ENCODE measurements around the gene LRSAM1. TPM values are rescaled to one million over a fixed set of nuclear protein-coding genes. Genes with fewer than 3 reads are reported as not detected.

The LRSAM1 gene
- 10 to 100 TPM; 12.9 to 77.5 (median 25.4) TPM for total RNA-seq

DNA sequence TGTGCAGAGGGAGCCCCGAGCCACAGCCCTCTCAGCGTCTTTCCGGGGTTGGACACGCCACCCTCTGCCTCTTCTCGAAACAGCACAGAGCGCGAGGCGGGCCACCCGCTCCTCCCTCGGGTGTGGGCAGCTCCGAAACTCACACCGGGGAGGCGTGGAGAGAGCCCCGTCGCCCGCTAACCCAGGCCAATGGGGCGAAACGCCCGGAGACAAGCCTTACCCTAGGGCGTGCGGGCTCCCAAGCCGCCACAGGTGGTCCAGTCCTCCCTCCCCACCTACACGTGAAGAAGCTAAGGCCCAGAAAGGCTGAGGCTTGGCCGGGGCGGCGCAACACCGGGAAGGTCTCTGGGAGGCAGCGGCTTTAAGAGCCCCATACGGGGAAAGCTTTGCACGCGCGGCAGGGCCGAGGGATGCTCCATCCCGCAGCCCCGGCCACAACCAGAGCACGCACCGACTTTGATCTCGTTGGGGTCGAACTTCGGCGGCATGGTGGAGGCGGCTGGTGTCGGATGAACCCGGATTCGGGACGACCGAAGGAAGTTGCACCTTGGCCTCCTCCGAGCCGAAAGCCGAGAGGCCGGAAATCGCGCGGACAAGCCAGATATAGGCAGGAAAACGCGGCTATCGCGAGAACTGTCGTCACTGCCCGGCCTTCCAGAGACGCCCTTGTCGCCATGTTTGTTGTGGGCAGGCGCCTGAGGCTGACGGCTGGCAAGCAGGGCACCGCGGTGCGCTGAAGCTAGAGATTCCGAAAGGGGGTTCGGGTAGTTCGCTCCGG, at the start of gene LRSAM1, which contains the start of gene RPL12:
LRSAM1 (plus strand) TSS at position 681 of the 778 bp plus-strand sequence. CDS start 3,018 bp downstream, outside the sequence.
RPL12 (minus strand) TSS at position 577 of the 778 bp plus-strand sequence; CDS start at position 488, 89 bp downstream.
- Histone ChIP-seq H3K27me3 (no peaks in the 10 kb centered on the region), H3K36me3 (peaks cover 8 to 51% (median 36%) of the 10 kb centered on the region in 4 donors), H3K9me3 (no peaks in the 10 kb centered on the region), H3K27ac (peak within 1 kb of the TSS; percentile 90 to 96 (median 92)), H3K4me3 (peak within 1 kb of the TSS; percentile 64 to 94 (median 83)), H3K4me1 (peaks cover 30 to 52% (median 33%) of the 10 kb centered on the region in 4 donors)
- DNase-seq (peak; percentile 91 to 93), ATAC-seq (ENCODE audit: low FRiP score in 2 of 2) (peak; percentile 93)
- peak; percentile 100 for TF ChIP-seq POLR2AphosphoS5 (IDR thresholded peaks at IDR 0.05)
- TF ChIP-seq POLR2A (IDR thresholded peaks at IDR 0.05) = peak; percentile 93 to 100 (median 99)
- TF ChIP-seq, protein P1, sequence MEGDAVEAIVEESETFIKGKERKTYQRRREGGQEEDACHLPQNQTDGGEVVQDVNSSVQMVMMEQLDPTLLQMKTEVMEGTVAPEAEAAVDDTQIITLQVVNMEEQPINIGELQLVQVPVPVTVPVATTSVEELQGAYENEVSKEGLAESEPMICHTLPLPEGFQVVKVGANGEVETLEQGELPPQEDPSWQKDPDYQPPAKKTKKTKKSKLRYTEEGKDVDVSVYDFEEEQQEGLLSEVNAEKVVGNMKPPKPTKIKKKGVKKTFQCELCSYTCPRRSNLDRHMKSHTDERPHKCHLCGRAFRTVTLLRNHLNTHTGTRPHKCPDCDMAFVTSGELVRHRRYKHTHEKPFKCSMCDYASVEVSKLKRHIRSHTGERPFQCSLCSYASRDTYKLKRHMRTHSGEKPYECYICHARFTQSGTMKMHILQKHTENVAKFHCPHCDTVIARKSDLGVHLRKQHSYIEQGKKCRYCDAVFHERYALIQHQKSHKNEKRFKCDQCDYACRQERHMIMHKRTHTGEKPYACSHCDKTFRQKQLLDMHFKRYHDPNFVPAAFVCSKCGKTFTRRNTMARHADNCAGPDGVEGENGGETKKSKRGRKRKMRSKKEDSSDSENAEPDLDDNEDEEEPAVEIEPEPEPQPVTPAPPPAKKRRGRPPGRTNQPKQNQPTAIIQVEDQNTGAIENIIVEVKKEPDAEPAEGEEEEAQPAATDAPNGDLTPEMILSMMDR (IDR thresholded peaks at IDR 0.05) = peak in 2 of 6 experiments; percentile 5 to 10
- peak in 1 of 4 donors; percentile 89 for TF ChIP-seq EP300 (IDR thresholded peaks at IDR 0.05)
- 0% methylated on average over 30 to 32 of the region's 71 CpGs for WGBS, 2 donors

- WGBS, 2 donors = 80 to 83% methylated on average over 12 to 16 of the region's 18 CpGs
- DNase-seq = peak in 1 of 2 donors; percentile 70
- Histone ChIP-seq H3K27ac (no peak overlapping the region), H3K4me1 (peaks cover 11 to 15% (median 14%) of the 10 kb centered on the region in 4 donors), H3K4me3 (no peak overlapping the region), H3K36me3 (peaks cover 3 to 49% (median 38%) of the 10 kb centered on the region in 4 donors), H3K9me3 (no peaks in the 10 kb centered on the region), H3K27me3 (no peaks in the 10 kb centered on the region)
- TF ChIP-seq, protein P1 (IDR thresholded peaks at IDR 0.05) = no peak
- TF ChIP-seq POLR2AphosphoS5 (IDR thresholded peaks at IDR 0.05) (no peak), POLR2A (IDR thresholded peaks at IDR 0.05) (no peak), EP300 (IDR thresholded peaks at IDR 0.05) (no peak)
- no peak for ATAC-seq (ENCODE audit: low FRiP score in 2 of 2)
Measured at GRCh38 chr9:127402401-127403090, 48.8 kb upstream of the LRSAM1 start.

- peaks cover 3 to 51% (median 39%) of the 10 kb centered on the region in 4 donors for H3K36me3 ChIP-seq
- peaks cover 2 to 4% (median 3%) of the 10 kb centered on the region in 4 donors for H3K4me1 ChIP-seq
- H3K4me3 ChIP-seq = no peak overlapping the region
- DNase-seq (peak in 1 of 2 donors; percentile 60), ATAC-seq (ENCODE audit: low FRiP score in 2 of 2) (no peak)
- 97% methylated on average over 16 of the region's 22 CpGs; no CpG with 5 or more reads in 1 of the 2 donors for WGBS, 2 donors
- no peaks in the 10 kb centered on the region for H3K9me3 ChIP-seq
- no peak overlapping the region for H3K27ac ChIP-seq
- no peaks in the 10 kb centered on the region for H3K27me3 ChIP-seq
- no peak for TF ChIP-seq POLR2A (IDR thresholded peaks at IDR 0.05)
- TF ChIP-seq, protein P1 (IDR thresholded peaks at IDR 0.05) = no peak
- no peak for TF ChIP-seq EP300 (IDR thresholded peaks at IDR 0.05)
- TF ChIP-seq POLR2AphosphoS5 (IDR thresholded peaks at IDR 0.05) = no peak
Measured at GRCh38 chr9:127403507-127404192, 47.7 kb upstream of the LRSAM1 start.

DNA sequence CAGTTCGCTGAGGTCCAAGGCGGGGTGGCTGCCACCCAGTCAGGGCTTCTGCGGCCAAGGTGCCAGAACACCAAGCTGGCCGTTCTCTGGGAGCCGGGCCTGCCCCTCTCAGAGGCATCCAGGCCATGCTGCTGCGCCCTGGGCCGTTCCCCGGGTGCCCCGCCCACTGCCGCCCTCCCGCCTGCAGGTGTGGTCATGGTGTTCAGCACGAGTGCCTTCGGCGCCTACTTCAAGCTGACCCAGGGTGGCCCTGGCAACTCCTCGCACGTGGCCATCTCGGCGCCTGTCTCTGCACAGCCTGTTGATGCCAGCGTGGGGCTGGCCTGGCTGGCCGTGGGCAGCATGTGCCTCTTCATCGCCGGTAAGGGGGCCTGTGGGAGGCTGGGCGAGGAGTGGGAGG, 46.7 kb upstream of the LRSAM1 start:
- Histone ChIP-seq H3K4me3 (no peak overlapping the region), H3K27ac (no peak overlapping the region), H3K27me3 (no peaks in the 10 kb centered on the region), H3K9me3 (no peaks in the 10 kb centered on the region), H3K4me1 (no peaks in the 10 kb centered on the region), H3K36me3 (peaks cover 3 to 51% (median 39%) of the 10 kb centered on the region in 4 donors)
- WGBS, 2 donors = 97% methylated on average over 14 of the region's 23 CpGs
- ATAC-seq (ENCODE audit: low FRiP score in 2 of 2) (no peak), DNase-seq (peak in 1 of 2 donors; percentile 84)
- TF ChIP-seq, protein P1 (IDR thresholded peaks at IDR 0.05) = no peak
- TF ChIP-seq POLR2AphosphoS5 (IDR thresholded peaks at IDR 0.05) (no peak), EP300 (IDR thresholded peaks at IDR 0.05) (no peak), POLR2A (IDR thresholded peaks at IDR 0.05) (no peak)

Data from upper lobe of left lung (tissue), 6 donors.